22Rv1 (cell line): ENCODE measurements around the gene CABLES2.

Experiments
- ZFX ChIP-seq: fragments of 450-650 bp; IDR thresholded peaks from 2 replicates; pipeline ENCODE4 v1.6.1; 2017; ENCODE audit warnings: antibody characterized with exemption, borderline replicate concordance
- TF ChIP-seq, protein P1 (sequence below): fragments of 450-650 bp; IDR thresholded peaks from 2 replicates; pipeline ENCODE4 v1.5.1; 2017; ENCODE audit warnings: mild to moderate bottlenecking

DNA sequence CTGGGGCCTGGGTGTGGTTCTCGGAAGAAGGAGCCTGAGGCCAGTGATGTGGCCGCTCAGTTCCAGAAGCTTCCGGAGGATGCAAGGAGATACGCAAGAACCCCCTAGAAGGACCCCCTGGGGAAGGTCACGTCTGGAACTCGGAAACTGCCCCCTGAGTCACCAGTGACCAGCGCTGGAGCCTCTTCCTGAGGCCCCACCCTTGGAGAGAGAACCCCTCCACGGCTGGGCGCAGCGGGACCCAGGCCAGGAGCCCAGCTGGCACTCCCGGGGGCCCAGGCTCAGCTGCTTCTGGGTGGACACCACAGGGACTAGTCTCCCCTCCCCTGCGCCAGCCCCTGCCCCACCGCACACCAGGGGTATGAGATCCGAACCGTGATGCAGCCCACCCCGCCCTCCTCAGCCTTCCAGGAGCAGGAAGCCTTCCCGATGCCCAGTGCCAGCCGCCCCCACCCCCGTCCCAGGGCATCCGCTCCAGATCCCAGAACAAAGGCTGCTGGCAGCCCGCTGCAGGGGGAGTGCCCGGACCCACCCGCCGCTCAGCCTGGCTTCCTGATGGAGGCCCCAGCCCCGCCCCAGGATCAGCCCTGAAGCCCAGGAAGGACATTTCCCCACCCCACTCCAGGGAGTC lies 47.5 kb downstream of the CABLES2 start:
- TF ChIP-seq, protein P1, sequence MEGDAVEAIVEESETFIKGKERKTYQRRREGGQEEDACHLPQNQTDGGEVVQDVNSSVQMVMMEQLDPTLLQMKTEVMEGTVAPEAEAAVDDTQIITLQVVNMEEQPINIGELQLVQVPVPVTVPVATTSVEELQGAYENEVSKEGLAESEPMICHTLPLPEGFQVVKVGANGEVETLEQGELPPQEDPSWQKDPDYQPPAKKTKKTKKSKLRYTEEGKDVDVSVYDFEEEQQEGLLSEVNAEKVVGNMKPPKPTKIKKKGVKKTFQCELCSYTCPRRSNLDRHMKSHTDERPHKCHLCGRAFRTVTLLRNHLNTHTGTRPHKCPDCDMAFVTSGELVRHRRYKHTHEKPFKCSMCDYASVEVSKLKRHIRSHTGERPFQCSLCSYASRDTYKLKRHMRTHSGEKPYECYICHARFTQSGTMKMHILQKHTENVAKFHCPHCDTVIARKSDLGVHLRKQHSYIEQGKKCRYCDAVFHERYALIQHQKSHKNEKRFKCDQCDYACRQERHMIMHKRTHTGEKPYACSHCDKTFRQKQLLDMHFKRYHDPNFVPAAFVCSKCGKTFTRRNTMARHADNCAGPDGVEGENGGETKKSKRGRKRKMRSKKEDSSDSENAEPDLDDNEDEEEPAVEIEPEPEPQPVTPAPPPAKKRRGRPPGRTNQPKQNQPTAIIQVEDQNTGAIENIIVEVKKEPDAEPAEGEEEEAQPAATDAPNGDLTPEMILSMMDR: no peak
- TF ChIP-seq ZFX: no peak
